Measurements from ENCODE around the gene DR1. TPM values are rescaled to one million over a fixed set of nuclear protein-coding genes. Genes with fewer than 3 reads are reported as not detected.

DR1 gene
- total and polyA plus RNA-seq, 10 of the 15 experiments (the other 5 are each of a cell fraction or from before 2014, with no cell fraction given): 7.4 to 56.1 (median 35.4) TPM

DNA sequence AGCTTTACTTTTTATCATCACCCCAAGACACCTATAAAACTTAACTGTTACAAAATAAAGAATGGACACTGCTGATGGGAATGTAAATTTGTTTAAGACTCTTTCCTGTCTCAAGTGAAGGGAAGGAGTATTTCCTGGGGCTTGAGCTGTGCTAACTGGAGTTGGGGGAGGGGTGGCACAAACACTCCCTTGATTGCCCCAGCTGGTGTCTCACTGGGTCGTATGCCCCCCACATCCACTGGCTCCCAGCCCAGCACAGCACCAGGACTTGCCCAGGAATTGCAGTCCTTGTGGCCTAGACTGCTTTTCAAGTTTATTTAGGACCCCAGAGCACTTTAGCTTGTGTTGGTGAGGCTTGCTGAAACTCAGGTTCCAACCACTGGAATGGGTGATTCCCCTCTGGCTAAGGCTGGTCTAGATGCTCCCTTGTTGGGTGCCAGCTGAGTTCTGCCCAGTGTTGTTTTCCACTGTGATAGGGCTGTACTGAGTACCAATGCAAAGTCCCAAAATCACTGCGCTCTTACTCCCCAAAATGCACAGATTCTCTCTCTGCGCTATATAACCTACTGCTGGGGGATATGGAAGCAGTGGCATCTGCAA is 49.1 kb upstream of the DR1 start:
- no TSS peak for BruUV-seq (replicated peaks)
- H3K4me1 ChIP-seq (ENCODE audit: control insufficient read depth, insufficient read depth, low read length): no peaks in the 10 kb centered on the region
- RAD21 ChIA-PET (ENCODE audit: unreplicated experiment): no interaction called here
- no peaks in the 10 kb centered on the region for H3K36me3 ChIP-seq (ENCODE audit: control insufficient read depth in 2 of 2, insufficient read depth in 2 of 2, low read length in 1 of 2)
- TF ChIP-seq, protein P1, sequence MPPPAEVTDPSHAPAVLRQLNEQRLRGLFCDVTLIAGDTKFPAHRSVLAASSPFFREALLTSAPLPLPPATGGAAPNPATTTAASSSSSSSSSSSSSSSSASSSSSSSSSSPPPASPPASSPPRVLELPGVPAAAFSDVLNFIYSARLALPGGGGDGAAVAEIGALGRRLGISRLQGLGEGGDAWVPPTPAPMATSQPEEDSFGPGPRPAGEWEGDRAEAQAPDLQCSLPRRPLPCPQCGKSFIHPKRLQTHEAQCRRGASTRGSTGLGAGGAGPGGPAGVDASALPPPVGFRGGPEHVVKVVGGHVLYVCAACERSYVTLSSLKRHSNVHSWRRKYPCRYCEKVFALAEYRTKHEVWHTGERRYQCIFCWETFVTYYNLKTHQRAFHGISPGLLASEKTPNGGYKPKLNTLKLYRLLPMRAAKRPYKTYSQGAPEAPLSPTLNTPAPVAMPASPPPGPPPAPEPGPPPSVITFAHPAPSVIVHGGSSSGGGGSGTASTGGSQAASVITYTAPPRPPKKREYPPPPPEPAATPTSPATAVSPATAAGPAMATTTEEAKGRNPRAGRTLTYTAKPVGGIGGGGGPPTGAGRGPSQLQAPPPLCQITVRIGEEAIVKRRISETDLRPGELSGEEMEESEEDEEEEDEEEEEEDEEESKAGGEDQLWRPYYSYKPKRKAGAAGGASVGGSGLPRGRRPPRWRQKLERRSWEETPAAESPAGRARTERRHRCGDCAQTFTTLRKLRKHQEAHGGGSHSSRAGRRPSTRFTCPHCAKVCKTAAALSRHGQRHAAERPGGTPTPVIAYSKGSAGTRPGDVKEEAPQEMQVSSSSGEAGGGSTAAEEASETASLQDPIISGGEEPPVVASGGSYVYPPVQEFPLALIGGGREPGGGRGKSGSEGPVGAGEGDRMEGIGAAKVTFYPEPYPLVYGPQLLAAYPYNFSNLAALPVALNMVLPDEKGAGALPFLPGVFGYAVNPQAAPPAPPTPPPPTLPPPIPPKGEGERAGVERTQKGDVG (CRISPR knock-in tag; IDR thresholded peaks at IDR 0.05): no peak
- TF ChIP-seq NRF1 (conservative IDR thresholded peaks at IDR 0.05; ENCODE audit: low read depth, low read length) (no peak), EP300 (IDR thresholded peaks at IDR 0.05; ENCODE audit: borderline replicate concordance in 1 of 2, control insufficient read depth in 1 of 2, low read depth in 2 of 2, low read length in 2 of 2) (no peak)
- TF ChIP-seq, protein P2, sequence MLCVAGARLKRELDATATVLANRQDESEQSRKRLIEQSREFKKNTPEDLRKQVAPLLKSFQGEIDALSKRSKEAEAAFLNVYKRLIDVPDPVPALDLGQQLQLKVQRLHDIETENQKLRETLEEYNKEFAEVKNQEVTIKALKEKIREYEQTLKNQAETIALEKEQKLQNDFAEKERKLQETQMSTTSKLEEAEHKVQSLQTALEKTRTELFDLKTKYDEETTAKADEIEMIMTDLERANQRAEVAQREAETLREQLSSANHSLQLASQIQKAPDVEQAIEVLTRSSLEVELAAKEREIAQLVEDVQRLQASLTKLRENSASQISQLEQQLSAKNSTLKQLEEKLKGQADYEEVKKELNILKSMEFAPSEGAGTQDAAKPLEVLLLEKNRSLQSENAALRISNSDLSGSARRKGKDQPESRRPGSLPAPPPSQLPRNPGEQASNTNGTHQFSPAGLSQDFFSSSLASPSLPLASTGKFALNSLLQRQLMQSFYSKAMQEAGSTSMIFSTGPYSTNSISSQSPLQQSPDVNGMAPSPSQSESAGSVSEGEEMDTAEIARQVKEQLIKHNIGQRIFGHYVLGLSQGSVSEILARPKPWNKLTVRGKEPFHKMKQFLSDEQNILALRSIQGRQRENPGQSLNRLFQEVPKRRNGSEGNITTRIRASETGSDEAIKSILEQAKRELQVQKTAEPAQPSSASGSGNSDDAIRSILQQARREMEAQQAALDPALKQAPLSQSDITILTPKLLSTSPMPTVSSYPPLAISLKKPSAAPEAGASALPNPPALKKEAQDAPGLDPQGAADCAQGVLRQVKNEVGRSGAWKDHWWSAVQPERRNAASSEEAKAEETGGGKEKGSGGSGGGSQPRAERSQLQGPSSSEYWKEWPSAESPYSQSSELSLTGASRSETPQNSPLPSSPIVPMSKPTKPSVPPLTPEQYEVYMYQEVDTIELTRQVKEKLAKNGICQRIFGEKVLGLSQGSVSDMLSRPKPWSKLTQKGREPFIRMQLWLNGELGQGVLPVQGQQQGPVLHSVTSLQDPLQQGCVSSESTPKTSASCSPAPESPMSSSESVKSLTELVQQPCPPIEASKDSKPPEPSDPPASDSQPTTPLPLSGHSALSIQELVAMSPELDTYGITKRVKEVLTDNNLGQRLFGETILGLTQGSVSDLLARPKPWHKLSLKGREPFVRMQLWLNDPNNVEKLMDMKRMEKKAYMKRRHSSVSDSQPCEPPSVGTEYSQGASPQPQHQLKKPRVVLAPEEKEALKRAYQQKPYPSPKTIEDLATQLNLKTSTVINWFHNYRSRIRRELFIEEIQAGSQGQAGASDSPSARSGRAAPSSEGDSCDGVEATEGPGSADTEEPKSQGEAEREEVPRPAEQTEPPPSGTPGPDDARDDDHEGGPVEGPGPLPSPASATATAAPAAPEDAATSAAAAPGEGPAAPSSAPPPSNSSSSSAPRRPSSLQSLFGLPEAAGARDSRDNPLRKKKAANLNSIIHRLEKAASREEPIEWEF (IDR thresholded peaks at IDR 0.05; ENCODE audit: insufficient replicate concordance, low read depth, low read length): no peak
- ATAC-seq (no peak), FAIRE-seq (no peak), DNase-seq (ENCODE audit: low read depth, low spot score) (no peak)
- SMC1A ChIA-PET (ENCODE audit: uncharacterized antibody, unreplicated experiment): interaction anchor here (0.8 kb wide), 1 partner anchor 9 kb away, joined by 3 read pairs; no protein-coding TSS in a partner anchor
- H3K4me2 ChIP-seq (ENCODE audit: control insufficient read depth, insufficient read depth): no peak overlapping the region
- WGBS (ENCODE audit: insufficient coverage, insufficient replicate concordance, low lambda C conversion rate, missing lambda C conversion rate): 76% methylated on average over 3 of the region's 3 CpGs
- no peak overlapping the region for H3K27ac ChIP-seq (ENCODE audit: control insufficient read depth, insufficient read depth)
- CTCF ChIA-PET: no interaction called here
- no peaks in the 10 kb centered on the region for H3K27me3 ChIP-seq (replicated peaks in 1 of 2; ENCODE audit: control insufficient read depth in 2 of 2, insufficient read depth in 2 of 2, low read length in 1 of 2)
- in situ Hi-C loops (cut with MboI) (no loop called here), intact Hi-C loops (cut with micrococcal nuclease; ENCODE audit: unreplicated experiment) (no loop called here)
- POLR2A ChIA-PET: no interaction called here
- no peak overlapping the region for H3K9ac ChIP-seq (ENCODE audit: control insufficient read depth, insufficient read depth, low read length)
- no peak overlapping the region for H3K4me3 ChIP-seq
- H2AFZ ChIP-seq (ENCODE audit: control insufficient read depth, low read depth, low read length): no peak overlapping the region
- H4K20me1 ChIP-seq (ENCODE audit: control insufficient read depth, insufficient read depth): no peaks in the 10 kb centered on the region
- no peaks in the 10 kb centered on the region for H3K9me3 ChIP-seq (replicated peaks; ENCODE audit: control insufficient read depth, insufficient read depth, low read length)
- H3K79me2 ChIP-seq (ENCODE audit: control insufficient read depth, insufficient read depth, low read length): no peaks in the 10 kb centered on the region

All from GM12878 (cell line).